Uterus (tissue), 4 donors: ENCODE results near the gene BCO2. TPM values are rescaled to one million over a fixed set of nuclear protein-coding genes. Genes with fewer than 3 reads are reported as not detected.

Experiments
- DNase-seq, 2 donors: peaks; one replicate each; pipeline ENCODE4 v3.0.0-alpha.2; 2019 to 2020
- H3K27ac ChIP-seq, 2 donors: fragments of 200-600 bp; sonication (generic); 1 replicate in 1 of 2; 2 replicates in 1 of 2; pipeline ENCODE4 v1.5.1; 2016 to 2018
- H3K27me3 ChIP-seq, 2 donors: fragments of 200-600 bp; sonication (generic); one replicate each; pipeline ENCODE4 v1.5.1; 2018 to 2019; ENCODE audit warnings: control low read depth in 1 of 2
- H3K36me3 ChIP-seq, 2 donors: fragments of 200-600 bp; sonication (generic); one replicate each; pipeline ENCODE4 v1.5.1; 2019; ENCODE audit warnings: control low read depth in 1 of 2
- H3K4me1 ChIP-seq, 2 donors: fragments of 200-600 bp; sonication (generic); one replicate each; pipeline ENCODE4 v1.5.1; 2018 to 2019; ENCODE audit warnings: control low read depth in 1 of 2
- H3K4me3 ChIP-seq, 2 donors: fragments of 200-600 bp; sonication (generic); 1 replicate in 1 of 2; 2 replicates in 1 of 2; pipeline ENCODE4 v1.5.1; 2018 to 2019; ENCODE audit warnings: mild to moderate bottlenecking in 1 of 2
- H3K9me3 ChIP-seq, 2 donors: fragments of 200-600 bp; sonication (generic); one replicate each; pipeline ENCODE4 v1.5.1; 2019; ENCODE audit warnings: control low read depth in 1 of 2
- CTCF ChIP-seq, 4 experiments: fragments of 200-600 bp in 2 of 4; fragments of 450-650 bp in 2 of 4; sonication (generic) in 2 of 4; IDR thresholded peaks; one replicate each; pipeline ENCODE4 v1.5.1; 2016 to 2019; ENCODE audit warnings: antibody characterized with exemption in 4 of 4, mild to moderate bottlenecking in 2 of 4, moderate library complexity in 1 of 4
- POLR2A ChIP-seq, 2 donors: fragments of 450-650 bp; IDR thresholded peaks; one replicate each; pipeline ENCODE4 v1.6.1; 2016; ENCODE audit warnings: antibody characterized with exemption in 2 of 2, mild to moderate bottlenecking in 1 of 2, moderate library complexity in 1 of 2
- intact Hi-C: fragments of 100-400 bp; cut with DNase I; formaldehyde crosslinking; loops from one replicate; pipeline ENCODE4 v1.15.1; 2023; ENCODE audit warnings: low total_unique reads
- total RNA-seq, 4 donors: library from RNA; depleted of rRNA in 3 of 4; stranded (reverse); fragments of >200 nt in 3 of 4; gene quantifications; one replicate each; pipeline versions ENCODE4 v1.1.0 to v1.2.4, GENCODE V29; 2014 to 2023
- donor health status: DM: yes; HTN: yes; CAD: no.

BCO2 gene
- total RNA-seq, 4 donors from 2014 or later = 4.6 to 15.3 (median 14.2) TPM

DNA sequence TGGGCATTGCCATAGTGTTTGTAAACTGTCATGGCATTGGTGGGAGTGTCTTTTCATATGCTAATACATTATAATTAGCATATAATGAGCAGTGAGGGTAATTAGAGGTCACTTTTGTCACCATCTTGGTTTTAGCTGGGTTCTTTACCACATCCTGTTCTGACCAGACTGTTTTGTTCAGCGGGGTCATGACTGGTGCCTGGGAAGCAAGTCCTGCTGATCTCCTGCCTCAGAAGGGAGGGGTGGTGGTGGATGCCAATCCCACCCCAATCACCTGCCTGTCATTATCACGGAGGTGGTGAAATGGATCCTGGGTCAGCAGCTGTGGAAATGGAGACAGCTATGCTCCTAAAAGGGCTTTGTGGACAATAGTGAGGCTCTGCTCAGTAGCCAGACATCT is 42.6 kb upstream of the BCO2 start:
- H3K27me3 ChIP-seq = no peaks in the 10 kb centered on the region
- TF ChIP-seq POLR2A (IDR thresholded peaks at IDR 0.05) = no peak
- TF ChIP-seq CTCF (IDR thresholded peaks at IDR 0.05) = no peak
- H3K27ac ChIP-seq = no peak overlapping the region
- H3K4me3 ChIP-seq = no peak overlapping the region
- no peaks in the 10 kb centered on the region for H3K4me1 ChIP-seq
- H3K36me3 ChIP-seq = no peaks in the 10 kb centered on the region
- no peak for DNase-seq
- no peaks in the 10 kb centered on the region for H3K9me3 ChIP-seq
- intact Hi-C loops = no loop called here

GRCh38 chr11:112134473-112134872 is 40.8 kb upstream of the BCO2 start:
- intact Hi-C loops = no loop called here
- Histone ChIP-seq H3K4me3 (no peak overlapping the region), H3K27me3 (no peaks in the 10 kb centered on the region), H3K9me3 (no peaks in the 10 kb centered on the region), H3K36me3 (no peaks in the 10 kb centered on the region), H3K27ac (no peak overlapping the region), H3K4me1 (no peaks in the 10 kb centered on the region)
- no peak for DNase-seq
- TF ChIP-seq CTCF (IDR thresholded peaks at IDR 0.05) = no peak
- no peak for TF ChIP-seq POLR2A (IDR thresholded peaks at IDR 0.05)

DNA sequence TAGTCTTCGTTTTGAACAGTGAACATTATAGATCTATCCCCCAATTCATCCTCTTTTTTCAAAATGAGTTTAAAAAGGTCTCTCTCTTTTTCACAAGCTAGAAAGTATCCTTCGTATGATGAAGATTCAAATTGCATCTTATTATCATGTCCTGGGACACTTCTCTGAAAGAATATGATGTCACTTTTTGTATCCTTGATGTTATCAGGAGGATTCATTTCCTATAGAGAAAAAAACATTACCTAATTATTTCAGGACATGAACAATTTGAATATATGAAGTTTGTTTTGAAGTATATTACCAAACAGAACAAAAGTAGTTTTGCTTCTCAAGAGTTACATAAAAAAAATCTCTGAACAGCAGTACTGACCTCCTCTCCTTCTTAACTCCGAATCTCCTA is 31.7 kb upstream of the BCO2 start:
- H3K27me3 ChIP-seq = no peaks in the 10 kb centered on the region
- no peak for DNase-seq
- intact Hi-C loops = no loop called here
- no peak for TF ChIP-seq CTCF (IDR thresholded peaks at IDR 0.05)
- H3K36me3 ChIP-seq = no peaks in the 10 kb centered on the region
- no peaks in the 10 kb centered on the region for H3K4me1 ChIP-seq
- H3K4me3 ChIP-seq = no peak overlapping the region
- H3K9me3 ChIP-seq = no peaks in the 10 kb centered on the region
- H3K27ac ChIP-seq = no peak overlapping the region

DNA sequence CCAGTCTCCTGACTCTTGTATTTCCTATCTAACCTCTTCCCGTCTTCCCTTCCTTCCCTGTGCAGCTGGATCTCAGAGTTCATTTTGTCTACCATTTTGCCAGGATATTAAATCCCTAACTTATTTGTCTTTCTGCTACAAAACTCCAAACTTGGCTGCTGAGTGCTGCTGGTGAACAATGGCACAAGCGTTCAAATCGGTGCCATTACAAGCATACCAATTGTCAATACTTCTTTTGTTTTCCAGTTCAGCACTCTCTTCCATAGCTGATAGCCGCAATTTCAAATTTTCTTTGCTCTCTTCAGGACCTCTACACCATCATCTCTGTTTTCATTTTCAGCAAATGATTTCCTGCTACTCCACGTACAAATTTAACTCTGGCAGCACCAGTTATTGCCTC is 24.8 kb upstream of the BCO2 start:
- DNase-seq = no peak
- intact Hi-C loops = no loop called here

More for the DNA sequence above, 24.8 kb upstream of the BCO2 start:
- Histone ChIP-seq H3K4me1 (no peaks in the 10 kb centered on the region), H3K27ac (no peak overlapping the region), H3K27me3 (no peaks in the 10 kb centered on the region), H3K36me3 (no peaks in the 10 kb centered on the region), H3K4me3 (no peak overlapping the region), H3K9me3 (no peaks in the 10 kb centered on the region)
- no peak for TF ChIP-seq POLR2A (IDR thresholded peaks at IDR 0.05)
- no peak for TF ChIP-seq CTCF (IDR thresholded peaks at IDR 0.05)
